ENCODE data around the gene INA.

- TF ChIP-seq CTCF (conservative IDR thresholded peaks at IDR 0.05; ENCODE audit: low read depth in 2 of 2) (no peak), REST (IDR thresholded peaks at IDR 0.05; ENCODE audit: unreplicated experiment) (no peak), EZH2phosphoT487 (IDR thresholded peaks at IDR 0.05; ENCODE audit: unreplicated experiment) (no peak), EZH2 (IDR thresholded peaks at IDR 0.05; ENCODE audit: low read depth, unreplicated experiment) (no peak), POLR2AphosphoS5 (IDR thresholded peaks at IDR 0.05; ENCODE audit: low read depth) (no peak), ZNF331 (CRISPR knock-in tag; IDR thresholded peaks at IDR 0.05; ENCODE audit: low read depth) (no peak), CREB1 (CRISPR knock-in tag; IDR thresholded peaks at IDR 0.05; ENCODE audit: low read depth) (no peak), JUNB (IDR thresholded peaks at IDR 0.05; ENCODE audit: unreplicated experiment) (no peak), NANOG (IDR thresholded peaks at IDR 0.05; ENCODE audit: borderline replicate concordance) (no peak)
Measured at GRCh38 chr10:103235775-103236174, 41.2 kb upstream of the INA start.
